DOHH2 (cell line): ENCODE data around the gene FAM50A.

Experiments
- H3F3A ChIP-seq: fragments of 200-600 bp; sonication (generic), shearing (Covaris generic); 2 replicates; pipeline ENCODE4 v1.6.0; 2016; ENCODE audit warnings: antibody characterized with exemption, mild to moderate bottlenecking; ENCODE audit not compliant: control insufficient read depth, insufficient read depth
- H3K27ac ChIP-seq: fragments of 200-600 bp; sonication (generic); 2 replicates; pipeline ENCODE4 v1.5.1; 2014; ENCODE audit warnings: low read depth, mild to moderate bottlenecking, low read length, moderate library complexity
- H3K27me3 ChIP-seq: fragments of 200-600 bp; sonication (generic); 2 replicates; pipeline ENCODE4 v1.6.1; 2014; ENCODE audit warnings: mild to moderate bottlenecking, low read length, mixed read lengths; ENCODE audit not compliant: control insufficient read depth
- H3K36me3 ChIP-seq: fragments of 200-600 bp; sonication (generic); 2 replicates; pipeline ENCODE4 v1.6.1; 2014; ENCODE audit warnings: mild to moderate bottlenecking, low read length, moderate library complexity, mixed read lengths; ENCODE audit not compliant: control insufficient read depth
- H3K4me1 ChIP-seq: fragments of 200-600 bp; sonication (generic); 2 replicates; pipeline ENCODE4 v1.6.1; 2014; ENCODE audit warnings: mild to moderate bottlenecking, low read length, mixed read lengths; ENCODE audit not compliant: control insufficient read depth
- H3K4me2 ChIP-seq: fragments of 200-600 bp; sonication (generic); 2 replicates; pipeline ENCODE4 v1.6.0; 2014; ENCODE audit warnings: mild to moderate bottlenecking, low read length, moderate library complexity
- H3K4me3 ChIP-seq: fragments of 200-600 bp; sonication (generic); 2 replicates; pipeline ENCODE4 v1.5.1; 2014; ENCODE audit warnings: mild to moderate bottlenecking, low read length, mixed read lengths
- H3K79me2 ChIP-seq: fragments of 200-600 bp; sonication (generic); 2 replicates; pipeline ENCODE4 v1.6.1; 2014; ENCODE audit warnings: mild to moderate bottlenecking, low read length, mixed read lengths; ENCODE audit not compliant: control insufficient read depth
- H3K9me2 ChIP-seq: fragments of 200-600 bp; sonication (generic); replicated peaks from 2 replicates; pipeline ENCODE4 v1.6.1; 2014; ENCODE audit warnings: mild to moderate bottlenecking, low read length, mixed read lengths; ENCODE audit not compliant: control insufficient read depth
- H3K9me3 ChIP-seq: fragments of 200-600 bp; sonication (generic); 2 replicates; pipeline ENCODE4 v1.6.1; 2014; ENCODE audit warnings: antibody characterized with exemption, low read length, mixed read lengths; ENCODE audit not compliant: control insufficient read depth, insufficient read depth
- H4K20me1 ChIP-seq: fragments of 200-600 bp; sonication (generic); 2 replicates; pipeline ENCODE4 v1.6.0; 2014; ENCODE audit warnings: low read depth, mild to moderate bottlenecking, antibody characterized with exemption, low read length, moderate library complexity; ENCODE audit not compliant: control insufficient read depth, insufficient read depth
- EZH2phosphoT487 ChIP-seq: fragments of 200-600 bp; sonication (generic); IDR thresholded peaks from 2 replicates; pipeline ENCODE4 v1.6.1; 2017; ENCODE audit warnings: borderline replicate concordance, mild to moderate bottlenecking, antibody characterized with exemption, low read length, moderate library complexity, mixed read lengths
- TF ChIP-seq, protein P1 (sequence below): fragments of 200-600 bp; sonication (generic); IDR thresholded peaks from one replicate; pipeline ENCODE4 v1.5.1; 2014; ENCODE audit warnings: antibody characterized with exemption, mild to moderate bottlenecking, low read depth, low read length; ENCODE audit not compliant: poor library complexity, severe bottlenecking

FAM50A gene

DNA sequence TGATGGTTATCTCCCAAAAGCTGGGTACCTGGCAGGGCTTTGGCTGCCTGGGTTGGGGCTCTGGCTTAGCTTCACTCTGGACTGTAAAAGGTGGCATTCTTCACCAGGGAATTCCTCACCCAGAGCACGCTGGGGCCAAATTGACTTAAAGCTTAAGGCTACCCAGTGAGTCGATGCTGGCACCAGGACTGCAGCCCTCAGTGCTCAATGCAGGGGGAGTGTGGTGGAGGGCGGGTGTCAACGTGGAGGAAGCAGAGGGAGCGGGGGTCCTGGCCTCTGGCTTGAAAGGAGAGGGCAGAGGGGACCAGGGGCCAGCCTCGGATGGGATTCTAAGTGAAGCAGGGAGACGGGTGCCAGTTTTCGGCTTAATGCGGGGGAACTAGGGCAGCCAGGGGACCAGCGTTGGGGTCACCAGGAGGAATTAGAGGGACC, 446 bp upstream of the FAM50A start:
- Histone ChIP-seq H3K9me2 (no peaks in the 10 kb centered on the region), H4K20me1 (no peaks in the 10 kb centered on the region), H3F3A (peaks cover 2% of the 10 kb centered on the region; the same call in 1 of the 2 replicates), H3K4me1 (peaks cover 15% of the 10 kb centered on the region), H3K79me2 (peaks cover 7% of the 10 kb centered on the region), H3K4me2 (peak overlapping the region; percentile 63), H3K4me3 (peak overlapping the region; percentile 62), H3K27ac (no peak overlapping the region), H3K27me3 (no peaks in the 10 kb centered on the region), H3K36me3 (peaks cover 14% of the 10 kb centered on the region), H3K9me3 (no peaks in the 10 kb centered on the region)
- TF ChIP-seq, protein P1, sequence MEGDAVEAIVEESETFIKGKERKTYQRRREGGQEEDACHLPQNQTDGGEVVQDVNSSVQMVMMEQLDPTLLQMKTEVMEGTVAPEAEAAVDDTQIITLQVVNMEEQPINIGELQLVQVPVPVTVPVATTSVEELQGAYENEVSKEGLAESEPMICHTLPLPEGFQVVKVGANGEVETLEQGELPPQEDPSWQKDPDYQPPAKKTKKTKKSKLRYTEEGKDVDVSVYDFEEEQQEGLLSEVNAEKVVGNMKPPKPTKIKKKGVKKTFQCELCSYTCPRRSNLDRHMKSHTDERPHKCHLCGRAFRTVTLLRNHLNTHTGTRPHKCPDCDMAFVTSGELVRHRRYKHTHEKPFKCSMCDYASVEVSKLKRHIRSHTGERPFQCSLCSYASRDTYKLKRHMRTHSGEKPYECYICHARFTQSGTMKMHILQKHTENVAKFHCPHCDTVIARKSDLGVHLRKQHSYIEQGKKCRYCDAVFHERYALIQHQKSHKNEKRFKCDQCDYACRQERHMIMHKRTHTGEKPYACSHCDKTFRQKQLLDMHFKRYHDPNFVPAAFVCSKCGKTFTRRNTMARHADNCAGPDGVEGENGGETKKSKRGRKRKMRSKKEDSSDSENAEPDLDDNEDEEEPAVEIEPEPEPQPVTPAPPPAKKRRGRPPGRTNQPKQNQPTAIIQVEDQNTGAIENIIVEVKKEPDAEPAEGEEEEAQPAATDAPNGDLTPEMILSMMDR: no peak
- TF ChIP-seq EZH2phosphoT487: no peak

DNA sequence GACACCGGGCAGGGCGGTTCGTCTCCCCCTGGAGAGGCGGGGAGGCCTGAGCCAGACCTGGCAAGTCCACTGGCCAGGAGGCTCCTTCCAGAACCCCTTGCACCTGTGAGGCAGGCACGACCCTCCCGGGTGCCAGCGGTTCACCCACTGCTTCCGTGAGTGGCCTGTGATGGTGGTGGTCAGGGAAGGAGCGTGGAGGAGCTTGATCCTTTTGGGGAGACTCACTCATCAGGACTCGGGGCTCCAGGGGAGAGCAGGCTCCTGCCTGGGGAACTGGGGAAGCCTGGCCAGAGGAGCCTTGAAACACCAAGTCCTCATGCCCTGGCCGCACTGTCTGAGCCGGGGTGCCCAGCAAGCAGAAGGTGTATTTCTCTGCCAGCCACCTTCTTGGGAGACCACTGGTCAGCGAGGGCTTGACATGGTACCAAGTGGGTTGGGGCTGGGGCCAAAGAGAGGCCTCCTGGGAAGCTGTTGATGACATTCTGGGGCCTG, 860 bp downstream of the FAM50A start:
- TF ChIP-seq, protein P1: no peak
- no peak for TF ChIP-seq EZH2phosphoT487
- no peaks in the 10 kb centered on the region for H3K27me3 ChIP-seq

GRCh38 chrX:154445776-154446175, 1.8 kb downstream of the FAM50A start:
- Histone ChIP-seq H3F3A (peaks cover 2% of the 10 kb centered on the region; the same call in 1 of the 2 replicates), H4K20me1 (no peaks in the 10 kb centered on the region), H3K4me1 (peaks cover 14% of the 10 kb centered on the region), H3K36me3 (peaks cover 6% of the 10 kb centered on the region; the same call in 1 of the 2 replicates), H3K27me3 (no peaks in the 10 kb centered on the region), H3K27ac (no peak overlapping the region), H3K9me3 (no peaks in the 10 kb centered on the region), H3K4me3 (no peak overlapping the region), H3K79me2 (no peaks in the 10 kb centered on the region; the same call in 1 of the 2 replicates), H3K4me2 (no peak overlapping the region), H3K9me2 (no peaks in the 10 kb centered on the region)
- TF ChIP-seq, protein P1: no peak
- TF ChIP-seq EZH2phosphoT487: no peak

More for the DNA sequence above, 860 bp downstream of the FAM50A start:
- no peaks in the 10 kb centered on the region; the same call in 1 of the 2 replicates for H3K79me2 ChIP-seq
- peaks cover 14% of the 10 kb centered on the region for H3K4me1 ChIP-seq
- H3K4me2 ChIP-seq: peak overlapping the region; percentile 79
- H3K4me3 ChIP-seq: peak overlapping the region; percentile 74
- no peaks in the 10 kb centered on the region for H4K20me1 ChIP-seq
- no peaks in the 10 kb centered on the region for H3K9me2 ChIP-seq
- peaks cover 8% of the 10 kb centered on the region for H3K36me3 ChIP-seq
- no peak overlapping the region for H3K27ac ChIP-seq
- H3K9me3 ChIP-seq: no peaks in the 10 kb centered on the region
- peaks cover 2% of the 10 kb centered on the region; the same call in 1 of the 2 replicates for H3F3A ChIP-seq
